NCI-H128 (cell line): Measurements from ENCODE around the gene EFCAB12.

Experiments
- DNase-seq: peaks from one replicate; lab custom pipeline; 2025; ENCODE audit not compliant: unreplicated experiment; lab: John Stamatoyannopoulos, UW

EFCAB12 gene

DNA sequence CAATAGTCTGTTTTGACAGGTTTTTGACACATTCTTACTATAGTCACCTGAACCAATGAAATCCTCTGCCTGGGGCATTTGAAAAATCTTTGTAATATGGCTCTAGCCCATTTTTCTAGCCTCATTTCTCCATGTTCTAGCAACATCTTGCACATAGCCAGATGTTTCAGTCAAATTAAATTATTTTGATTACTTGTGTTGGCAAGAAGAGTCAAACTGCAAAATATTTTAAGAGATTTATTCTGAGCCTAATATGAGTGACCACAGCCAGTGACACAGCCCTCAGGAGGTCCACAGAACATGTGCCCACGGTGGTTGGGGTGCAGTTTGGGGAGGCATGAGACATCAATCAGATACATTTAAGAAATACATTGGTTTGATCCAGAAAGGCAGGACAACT lies 18.5 kb upstream of the EFCAB12 start:
- DNase-seq: no peak

DNA sequence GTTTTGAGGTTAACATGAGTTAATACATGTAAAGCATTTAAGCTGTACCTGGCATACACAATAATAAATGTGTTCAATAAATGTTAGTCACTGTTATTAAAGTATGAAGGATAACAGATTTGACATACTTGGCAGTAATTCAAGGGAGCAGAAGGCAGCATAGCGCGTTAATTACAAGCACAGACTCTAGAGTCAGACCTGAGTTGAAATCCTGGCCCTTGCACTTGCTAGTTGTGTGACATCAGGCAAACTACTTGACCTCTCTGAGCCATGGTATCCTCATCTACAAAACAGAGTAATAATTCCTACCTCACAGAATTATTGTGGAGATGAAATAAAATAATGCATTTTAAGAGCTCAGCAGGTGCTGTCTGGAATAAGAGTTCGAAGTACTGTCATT lies 17.0 kb upstream of the EFCAB12 start:
- no peak for DNase-seq

DNA sequence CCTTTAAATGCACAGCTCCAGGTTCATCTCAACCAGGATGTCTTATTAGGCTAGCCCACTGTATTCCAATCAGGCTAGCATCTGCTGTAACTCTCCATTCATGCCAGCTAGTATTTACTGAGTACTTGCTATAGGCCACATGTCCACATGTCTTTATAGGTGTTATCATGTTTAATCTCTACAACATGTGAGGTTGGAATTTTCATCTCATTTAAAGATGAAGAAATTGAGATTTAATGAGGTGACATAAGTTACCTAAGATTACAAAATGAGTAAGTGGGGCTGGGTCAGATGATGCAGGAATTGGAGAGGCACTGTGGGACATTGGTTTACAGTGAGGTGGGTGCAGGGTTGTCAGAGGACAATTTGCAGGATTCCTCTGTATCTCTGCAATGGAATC lies 14.5 kb upstream of the EFCAB12 start:
- no peak for DNase-seq

DNA sequence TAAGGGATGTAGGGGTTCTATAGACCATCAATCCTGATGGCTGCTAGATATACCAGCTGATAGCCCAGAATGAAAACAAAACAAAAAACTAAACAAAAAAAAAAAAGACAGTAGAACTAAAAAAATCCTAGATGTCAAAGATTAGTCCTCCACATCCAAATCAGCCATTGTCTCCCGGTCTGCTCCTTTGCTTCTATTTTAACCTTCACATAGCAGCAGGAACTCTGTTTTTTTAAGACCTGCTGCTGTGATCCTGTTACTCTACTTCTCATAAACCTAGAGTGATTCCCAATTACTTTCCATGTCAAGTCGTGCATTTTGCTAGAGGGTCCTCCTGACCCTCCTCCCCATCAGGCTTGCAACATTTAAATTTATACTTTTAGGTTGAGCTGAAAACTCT lies 14.1 kb upstream of the EFCAB12 start:
- no peak for DNase-seq

DNA sequence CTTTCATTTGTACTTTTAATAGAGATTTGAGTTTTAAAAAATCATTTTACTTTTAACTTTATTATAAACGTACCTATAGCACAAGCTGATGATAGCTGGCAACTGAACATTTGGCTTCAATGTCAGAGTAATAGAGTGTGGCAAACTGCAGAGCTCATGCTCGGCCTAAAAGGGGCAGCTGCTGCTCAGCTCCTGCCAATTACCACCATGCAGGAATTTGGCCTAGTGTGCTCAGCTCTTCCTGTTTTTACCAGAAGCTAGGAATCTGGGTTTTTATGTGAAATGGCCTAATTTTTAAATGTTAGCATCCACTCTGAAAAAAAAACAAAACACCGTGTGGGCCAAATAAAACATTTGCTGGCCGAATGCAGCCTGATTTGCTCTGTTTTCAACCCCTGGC lies 13.3 kb upstream of the EFCAB12 start:
- no peak for DNase-seq

DNA sequence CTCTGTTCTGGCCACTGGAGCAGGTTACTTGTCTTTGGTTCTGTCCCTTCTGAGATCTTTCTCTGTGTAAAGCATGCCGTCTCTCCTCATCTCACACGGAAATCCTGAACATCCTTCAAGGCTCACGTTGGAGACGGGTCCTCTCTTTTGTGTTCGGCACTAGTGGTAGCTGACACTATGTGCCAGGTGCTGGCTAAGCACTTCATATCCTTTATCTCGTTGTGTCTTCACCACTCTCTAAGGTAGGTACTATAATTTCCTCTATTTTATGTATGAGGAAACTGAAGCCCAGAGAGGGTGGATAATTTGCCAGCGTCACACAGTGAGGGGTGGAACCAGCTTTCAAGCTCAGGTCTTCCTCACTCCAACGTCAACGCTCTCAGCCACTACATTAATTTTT lies 12.8 kb upstream of the EFCAB12 start:
- no peak for DNase-seq

DNA sequence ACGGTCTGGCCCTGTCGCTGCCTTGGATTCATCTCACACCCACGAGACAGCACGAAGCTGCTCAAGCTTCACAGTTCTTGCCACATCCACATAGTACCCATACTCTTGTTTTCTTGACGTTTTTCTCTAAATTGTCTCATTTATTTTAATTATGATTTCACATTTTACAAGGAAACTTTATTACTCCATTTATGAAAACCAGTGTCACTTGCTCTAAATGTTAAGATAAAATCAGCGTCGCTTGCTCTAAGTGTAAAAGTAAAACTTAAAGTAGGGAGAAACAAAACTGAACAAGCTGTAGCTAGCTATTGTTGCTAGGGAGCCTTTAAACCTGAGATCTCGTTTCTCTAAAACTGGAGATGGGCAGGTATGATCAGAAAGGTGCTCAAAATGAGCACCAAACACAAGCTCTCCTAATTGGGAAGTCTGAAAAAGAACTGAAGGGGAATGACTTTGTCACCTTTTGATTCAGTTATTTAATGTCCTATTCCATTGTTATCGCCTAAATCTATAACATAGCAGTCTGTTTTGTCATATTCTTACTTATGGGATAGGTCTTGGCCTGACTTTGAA lies 12.3 kb upstream of the EFCAB12 start:
- no peak for DNase-seq

DNA sequence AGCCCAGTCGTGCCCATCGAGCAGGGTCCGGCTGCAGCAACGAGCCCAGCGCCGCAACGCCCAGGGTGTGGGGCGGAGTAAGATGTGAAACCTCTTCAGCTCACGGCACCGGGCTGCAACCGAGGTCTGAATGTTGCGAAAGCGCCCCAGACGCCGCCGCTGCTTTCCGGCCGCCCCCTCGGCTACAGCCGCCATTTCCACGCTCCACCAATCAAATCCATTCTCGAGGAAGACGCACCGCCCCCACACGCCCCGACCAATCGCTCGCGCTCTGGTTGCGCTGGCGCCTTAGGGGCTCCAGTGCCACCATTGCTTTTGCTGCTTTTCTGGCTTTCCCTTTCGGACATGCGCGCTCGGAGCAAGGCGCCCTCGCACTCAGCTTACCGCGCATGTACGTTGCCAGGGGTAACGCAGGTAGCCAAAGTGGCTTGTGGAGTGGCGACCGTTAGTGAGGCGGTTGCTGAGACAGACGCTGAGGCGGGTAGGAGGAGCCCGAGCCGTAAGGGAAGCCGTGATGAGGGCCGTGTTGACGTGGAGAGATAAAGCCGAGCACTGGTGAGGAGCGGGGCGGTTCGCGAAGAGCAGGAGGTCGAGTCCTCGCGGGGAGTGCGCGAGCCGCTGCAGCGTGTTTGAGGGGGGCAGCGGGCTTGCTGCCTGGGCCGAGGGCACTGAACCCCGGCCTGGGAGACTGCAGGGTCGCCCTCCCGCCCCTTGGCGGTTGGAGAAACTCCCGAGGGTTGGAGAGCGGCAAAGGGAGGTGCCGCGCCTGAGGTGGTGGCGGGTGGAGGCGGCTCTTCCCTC lies 11.6 kb upstream of the EFCAB12 start, which contains the start of the genes IFT122 and MBD4:
Gene IFT122, plus strand, starts transcription at position 408 of the 801 bp plus-strand sequence. Its CDS starts 107 bp downstream, at position 515.
Gene MBD4, minus strand, starts transcription at position 132 of the 801 bp plus-strand sequence. Its CDS starts 115 bp downstream, at position 17.
- DNase-seq: peak; percentile 99

DNA sequence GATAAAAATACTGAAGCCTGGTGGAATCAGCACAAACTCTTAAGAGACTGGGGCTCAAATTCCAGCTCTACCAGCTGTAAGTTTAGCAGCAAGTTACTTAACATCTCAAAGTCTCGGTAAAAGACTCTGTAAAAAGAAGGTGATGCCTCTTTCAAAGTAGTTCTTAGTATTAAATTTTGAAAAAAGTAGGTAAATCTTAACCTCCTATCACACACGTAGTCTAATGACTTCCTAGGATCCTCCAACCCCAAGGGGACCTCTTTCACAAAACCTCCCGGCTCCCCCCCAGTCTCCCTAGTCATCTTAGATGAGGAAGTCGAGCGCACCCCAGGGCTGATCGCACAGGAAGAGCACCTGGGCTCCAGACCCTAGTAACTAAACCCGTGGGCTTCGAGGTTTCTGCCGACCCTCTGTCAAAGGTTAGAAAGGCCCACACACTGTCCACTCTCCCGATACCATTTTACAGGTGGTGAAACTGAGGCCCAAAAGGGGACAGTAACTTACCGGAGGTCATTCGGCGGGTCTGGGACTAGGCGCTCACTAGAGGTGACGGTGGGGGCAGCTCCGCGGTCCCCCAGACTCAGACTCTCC lies 10.9 kb upstream of the EFCAB12 start:
- DNase-seq: no peak

DNA sequence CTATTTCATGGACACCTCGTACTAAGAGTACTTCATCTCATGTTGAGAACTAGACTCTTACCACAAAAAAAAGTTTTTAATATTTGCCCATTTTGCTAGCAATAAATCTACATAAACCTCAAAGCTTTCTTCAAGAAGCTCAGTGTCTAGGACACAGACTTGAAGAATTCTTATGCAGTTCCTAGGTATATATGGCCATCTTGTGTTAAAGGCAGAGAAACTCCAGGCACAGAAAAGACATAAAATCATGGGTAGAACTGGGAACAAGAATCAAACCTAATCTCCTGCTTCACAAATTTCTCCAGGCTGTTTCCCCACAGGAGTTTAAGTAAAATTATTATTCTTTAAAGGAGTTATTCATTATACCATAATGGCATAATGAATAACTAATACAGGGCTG lies 6.9 kb upstream of the EFCAB12 start:
- no peak for DNase-seq

DNA sequence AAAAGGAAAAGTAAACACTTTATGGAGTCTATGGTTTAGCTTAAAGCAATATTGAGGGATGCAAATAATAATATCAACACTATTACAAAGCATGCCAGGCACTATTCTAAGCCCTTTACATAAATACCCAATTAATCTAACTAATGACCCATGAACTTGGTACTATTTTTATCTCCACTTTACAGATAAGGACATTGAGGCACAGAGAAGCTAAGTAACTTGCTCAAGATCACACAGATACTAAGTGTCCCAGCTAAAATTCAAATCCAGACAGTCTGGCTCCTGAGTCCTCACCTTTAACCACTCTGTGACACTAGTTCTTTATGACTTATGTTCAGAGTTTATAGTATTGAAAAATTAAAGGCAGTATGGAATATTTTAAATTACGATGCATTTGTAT lies 5.7 kb upstream of the EFCAB12 start:
- no peak for DNase-seq

DNA sequence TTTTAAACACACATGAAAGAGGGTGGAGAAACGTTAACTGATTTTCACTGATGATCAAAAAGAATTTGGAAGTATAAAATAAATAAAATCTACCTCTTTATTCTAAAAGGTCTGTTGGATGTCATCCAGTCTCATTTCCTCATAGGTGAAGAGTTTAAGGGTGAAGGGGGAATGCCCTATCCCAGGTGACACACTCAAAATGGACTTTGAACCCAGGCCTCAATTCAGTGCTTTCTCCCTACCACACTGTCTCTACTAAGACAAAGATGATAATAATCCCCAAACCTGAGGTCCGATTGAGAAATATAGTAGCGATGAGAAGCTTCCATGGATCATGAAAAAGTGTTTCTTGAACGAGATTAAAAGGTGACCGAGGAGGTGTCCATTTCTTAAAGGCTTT lies 5.1 kb upstream of the EFCAB12 start:
- DNase-seq: no peak

DNA sequence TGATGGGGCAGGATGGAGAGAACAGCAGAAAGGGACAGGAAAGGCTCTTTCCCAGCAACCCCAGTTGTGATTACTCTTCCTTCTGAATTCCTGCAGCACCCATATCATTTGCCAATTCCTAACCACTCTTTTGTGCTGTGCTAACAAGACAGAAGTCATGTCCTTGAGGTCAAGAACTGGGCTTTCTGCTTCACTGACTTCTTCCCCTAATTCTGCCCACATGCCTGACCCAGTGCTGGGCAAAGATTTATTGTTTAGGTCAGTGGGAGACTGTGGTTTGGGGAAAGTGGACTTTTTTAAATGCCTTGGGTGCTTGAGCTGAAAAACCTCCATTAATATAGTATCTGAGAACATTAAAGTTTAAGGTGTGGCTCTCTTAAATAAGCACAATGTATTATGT lies 4.2 kb upstream of the EFCAB12 start:
- no peak for DNase-seq

DNA sequence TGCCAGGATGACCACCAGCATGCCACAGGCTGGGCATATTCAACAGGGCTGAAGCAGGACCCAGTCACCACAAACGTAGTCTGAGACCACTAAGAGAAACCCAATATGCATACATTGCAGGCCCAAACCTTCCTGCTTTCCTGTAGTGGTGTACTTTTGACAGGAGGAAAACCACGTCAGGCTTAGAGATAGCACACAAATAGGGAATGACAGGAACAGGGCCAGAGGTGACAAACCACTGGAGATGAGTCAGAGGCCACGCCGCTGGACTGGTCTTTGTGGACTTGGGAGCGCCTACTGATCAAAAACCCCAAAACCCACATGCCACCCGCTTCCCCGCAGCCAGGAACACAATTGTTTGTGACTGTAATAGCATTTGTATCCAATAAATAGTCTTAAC lies 3.6 kb upstream of the EFCAB12 start:
- DNase-seq: no peak

DNA sequence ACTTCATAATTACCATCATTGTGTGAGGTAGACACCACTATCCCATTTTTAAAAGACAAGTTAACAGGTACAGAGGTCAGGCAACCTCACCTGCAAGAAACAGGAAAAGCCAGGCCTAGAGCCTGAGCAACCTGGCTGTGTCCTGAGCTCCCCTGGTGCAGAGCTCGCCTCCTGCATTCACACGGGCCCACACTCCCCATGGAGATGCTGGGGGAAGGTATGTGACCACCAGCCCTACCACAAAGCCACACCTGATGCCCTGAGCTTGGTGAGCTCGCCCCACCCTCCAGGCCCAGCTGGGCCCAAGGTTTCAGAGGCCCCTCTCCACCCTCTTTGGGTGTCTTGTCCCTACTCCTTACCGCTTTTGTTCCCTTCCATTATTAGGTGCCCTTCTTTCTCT lies 1.2 kb upstream of the EFCAB12 start:
- no peak for DNase-seq

DNA sequence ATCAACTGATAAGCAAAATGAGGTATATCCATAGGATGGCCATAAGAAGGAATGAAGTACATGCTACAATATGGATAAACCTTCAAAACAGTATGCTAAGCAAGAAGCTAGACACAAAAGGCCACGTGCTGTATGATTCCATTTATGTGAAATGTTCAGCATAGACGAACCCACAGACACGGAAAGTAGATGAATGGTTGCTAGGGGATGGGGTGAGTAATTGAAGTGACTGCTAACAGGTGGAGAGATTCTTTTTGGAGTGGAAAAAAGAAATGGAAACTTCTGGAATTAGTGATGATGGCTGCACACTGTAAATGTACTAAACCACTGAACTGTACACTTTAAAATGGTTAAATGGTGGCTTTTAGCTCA lies 630 bp upstream of the EFCAB12 start:
- DNase-seq: no peak

DNA sequence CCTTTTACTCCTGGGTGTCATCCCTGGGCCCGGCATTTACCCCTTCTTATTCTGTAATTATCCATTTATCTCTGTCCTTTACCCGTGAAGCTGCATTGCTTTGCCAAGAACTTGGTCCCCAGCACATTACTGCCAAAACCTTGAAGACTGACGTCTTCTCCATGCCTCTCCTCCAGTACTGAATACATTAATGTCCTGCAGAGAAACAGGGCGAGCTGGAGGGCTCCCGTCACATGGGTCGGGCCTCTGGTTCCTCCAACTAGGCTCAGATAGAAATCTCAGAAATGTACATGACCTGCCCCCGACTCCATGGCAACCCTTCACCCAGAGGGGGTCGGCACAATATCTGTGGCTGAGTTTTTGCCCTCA lies 445 bp downstream of the EFCAB12 start:
- DNase-seq: no peak

DNA sequence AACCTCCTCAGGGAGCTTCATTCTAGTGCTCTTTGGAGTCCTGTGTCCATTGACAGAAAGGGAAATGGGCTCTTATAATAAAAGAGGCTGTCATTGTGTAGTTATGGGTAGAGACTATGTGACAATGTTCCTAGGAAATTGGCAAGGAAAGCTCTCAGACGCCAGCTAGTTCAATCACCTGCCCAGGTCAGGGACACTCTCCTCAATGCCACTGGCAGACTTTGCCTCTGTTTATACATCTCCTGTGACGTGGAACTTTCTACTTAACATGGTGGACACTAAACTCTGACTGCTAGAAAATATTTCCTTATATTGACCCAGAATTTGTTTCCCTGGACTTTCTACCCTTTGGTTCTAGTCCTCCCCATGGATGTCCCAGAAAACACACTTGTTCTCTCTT lies 2.8 kb downstream of the EFCAB12 start:
- DNase-seq: no peak

DNA sequence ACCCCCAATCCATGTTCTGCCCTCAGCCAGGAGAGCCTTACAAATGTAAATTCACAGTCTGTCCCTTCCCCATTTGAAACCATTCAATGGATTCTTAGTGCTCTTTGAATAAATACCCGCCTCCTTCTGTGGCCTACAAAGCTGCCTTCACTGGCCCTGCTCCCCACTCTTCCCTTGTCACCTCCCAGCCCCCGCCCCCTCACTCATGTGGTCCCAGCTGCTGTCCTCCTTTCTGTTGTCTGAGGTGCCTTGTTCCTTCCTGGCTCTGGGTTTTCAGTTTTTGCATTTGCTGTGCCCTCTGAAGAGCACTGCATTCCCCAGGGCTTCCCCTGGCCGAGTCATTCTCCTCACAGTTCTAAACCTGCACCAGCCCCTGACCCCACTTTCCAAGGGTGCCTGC lies 3.2 kb downstream of the EFCAB12 start:
- no peak for DNase-seq

DNA sequence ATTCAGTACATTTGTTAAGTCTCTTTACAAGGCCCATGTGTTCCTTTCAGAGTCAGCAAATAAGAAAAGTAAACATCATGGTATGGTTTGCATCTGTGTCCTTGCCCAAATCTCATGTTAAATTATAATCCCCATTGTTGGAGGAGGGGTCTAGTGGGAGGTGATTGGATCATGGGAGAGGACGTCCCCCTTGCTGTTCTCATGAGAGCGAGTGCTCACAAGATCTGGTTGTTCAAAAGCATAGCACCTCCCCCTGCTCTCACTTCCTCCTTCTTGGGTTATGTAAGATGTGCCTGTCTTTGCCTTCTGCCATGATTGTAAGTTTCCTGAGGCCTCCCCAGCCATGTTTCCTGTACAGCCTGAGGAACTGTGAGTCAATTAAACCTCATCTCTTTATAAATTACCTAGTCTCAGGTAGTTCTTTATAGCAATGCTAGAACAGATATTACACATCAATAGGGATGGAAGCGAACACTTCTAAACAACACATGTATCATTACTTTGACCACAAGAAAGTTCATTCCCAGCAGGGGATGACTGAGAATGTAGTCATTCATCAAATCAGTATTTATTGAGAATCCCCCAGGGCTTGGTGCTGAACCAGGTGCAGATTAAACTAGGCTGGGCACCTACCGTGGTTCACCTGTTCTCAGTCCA lies 4.1 kb downstream of the EFCAB12 start:
- no peak for DNase-seq

DNA sequence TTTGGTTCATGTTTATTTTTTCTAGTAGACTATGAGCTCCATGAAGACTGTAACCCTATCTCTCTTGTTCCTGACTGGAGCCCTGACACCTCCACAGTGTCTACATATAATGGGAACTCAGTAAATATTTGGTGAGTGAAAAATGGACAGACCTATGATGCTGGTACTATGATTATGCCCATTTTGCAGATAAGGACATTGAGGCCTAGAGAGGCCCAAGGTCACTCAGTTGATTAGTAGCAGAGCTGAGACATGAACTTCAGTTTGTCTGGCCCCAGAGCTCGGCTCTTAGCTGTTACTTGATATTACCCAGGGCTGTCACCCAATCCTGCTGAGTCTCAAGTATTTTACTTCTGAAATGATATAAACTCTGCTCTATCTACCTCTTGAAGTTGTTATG lies 5.5 kb downstream of the EFCAB12 start:
- no peak for DNase-seq
